NCI-H146 (cell line): ENCODE results near the gene RPTOR.
A peak's percentile ranks its signal among the peaks of the same experiment; 100 is the strongest.

ENCODE experiments used
- DNase-seq: peaks from one replicate; lab custom pipeline; 2025; lab: John Stamatoyannopoulos, UW

RPTOR gene

DNA sequence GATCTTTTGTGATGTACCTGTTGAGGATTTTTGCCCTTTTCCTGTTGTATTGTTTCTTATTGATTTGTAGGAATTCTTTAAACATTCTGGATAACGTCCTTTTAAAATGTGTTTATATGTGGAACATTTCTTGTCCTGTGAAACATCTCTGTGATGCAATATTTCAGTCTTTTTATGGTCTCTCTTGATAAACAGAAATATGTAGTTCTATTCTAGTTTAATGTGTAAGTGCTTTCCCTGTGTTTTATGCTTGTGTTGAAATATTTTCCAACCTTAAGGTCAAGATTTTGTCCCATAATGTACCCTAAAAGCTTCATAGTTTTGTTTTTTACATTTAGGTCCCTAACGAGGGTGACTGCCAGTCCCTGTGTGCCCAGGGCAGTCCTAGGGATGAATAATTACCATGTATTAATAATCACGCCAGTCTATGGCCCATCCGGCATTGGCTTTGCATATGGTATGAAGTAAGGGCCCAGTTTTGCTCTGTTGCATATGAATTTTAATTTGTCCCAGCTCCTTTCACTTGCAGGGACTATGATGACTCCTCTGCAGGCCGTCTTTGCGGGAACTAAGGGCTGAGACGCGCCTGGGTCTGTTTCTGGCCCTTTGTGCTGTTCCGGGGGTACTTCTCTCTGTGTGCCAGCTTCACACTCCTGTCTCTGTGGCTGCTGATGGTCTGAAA is 44.2 kb downstream of the RPTOR start:
- DNase-seq, result no peak

DNA sequence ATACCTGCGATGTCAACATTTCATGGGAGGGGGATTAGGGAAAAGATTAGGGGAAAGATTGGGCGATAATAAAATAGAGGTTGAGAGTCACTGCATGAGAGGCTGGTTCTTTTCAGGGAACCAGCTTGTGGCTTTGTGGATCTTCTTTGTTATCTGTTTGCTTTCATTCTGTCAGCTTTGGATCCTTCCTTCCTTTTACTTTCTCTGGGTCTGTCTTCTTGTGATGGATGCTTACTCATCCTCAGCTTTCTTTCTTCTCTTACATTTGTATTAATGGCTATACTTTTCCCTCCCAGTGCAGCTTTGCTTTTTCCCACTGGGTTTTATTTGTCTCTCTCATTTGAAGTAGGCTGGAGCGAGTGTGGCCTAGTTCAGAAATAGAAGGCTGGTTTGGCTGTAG is 47.1 kb downstream of the RPTOR start:
- no peak for DNase-seq

DNA sequence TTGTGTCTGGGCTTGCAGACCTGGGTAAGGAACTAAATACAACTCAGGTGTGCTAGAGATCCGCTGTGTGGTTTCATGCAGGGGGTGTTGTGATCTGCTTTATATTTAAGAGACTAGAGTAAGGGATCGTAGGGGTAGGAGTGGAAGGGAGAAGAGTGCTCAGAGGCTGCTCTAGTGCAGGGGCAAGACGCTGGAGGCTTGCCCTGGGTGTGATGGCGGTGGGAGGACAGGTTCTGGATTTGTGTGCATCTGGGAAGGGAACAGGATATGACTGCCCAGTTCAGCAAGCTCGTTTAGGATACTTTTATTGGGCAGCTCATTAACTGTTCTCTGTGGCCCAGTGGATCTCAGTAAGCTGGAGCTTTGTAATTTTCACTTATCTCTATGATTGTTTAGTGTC is 47.6 kb downstream of the RPTOR start:
- no peak for DNase-seq

DNA sequence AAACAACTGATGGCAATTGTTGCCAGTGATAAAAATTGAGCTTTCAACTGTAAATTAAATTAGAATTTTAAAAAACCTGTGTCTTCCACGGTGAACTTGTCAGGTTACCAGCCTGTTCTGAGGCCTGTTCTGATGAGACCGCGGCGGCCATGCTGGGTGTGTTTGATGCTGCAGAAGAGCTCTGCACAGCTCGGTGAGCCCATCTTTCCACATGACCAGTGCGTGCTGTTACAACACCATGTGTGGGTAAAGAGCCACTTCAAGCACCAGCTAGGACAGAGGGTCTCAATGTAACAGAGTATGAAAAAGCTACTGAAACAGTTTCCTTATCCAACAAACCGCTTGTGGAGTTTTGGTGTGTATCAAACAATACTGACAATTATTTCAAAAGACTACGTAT is 48.5 kb downstream of the RPTOR start:
- no peak for DNase-seq

DNA sequence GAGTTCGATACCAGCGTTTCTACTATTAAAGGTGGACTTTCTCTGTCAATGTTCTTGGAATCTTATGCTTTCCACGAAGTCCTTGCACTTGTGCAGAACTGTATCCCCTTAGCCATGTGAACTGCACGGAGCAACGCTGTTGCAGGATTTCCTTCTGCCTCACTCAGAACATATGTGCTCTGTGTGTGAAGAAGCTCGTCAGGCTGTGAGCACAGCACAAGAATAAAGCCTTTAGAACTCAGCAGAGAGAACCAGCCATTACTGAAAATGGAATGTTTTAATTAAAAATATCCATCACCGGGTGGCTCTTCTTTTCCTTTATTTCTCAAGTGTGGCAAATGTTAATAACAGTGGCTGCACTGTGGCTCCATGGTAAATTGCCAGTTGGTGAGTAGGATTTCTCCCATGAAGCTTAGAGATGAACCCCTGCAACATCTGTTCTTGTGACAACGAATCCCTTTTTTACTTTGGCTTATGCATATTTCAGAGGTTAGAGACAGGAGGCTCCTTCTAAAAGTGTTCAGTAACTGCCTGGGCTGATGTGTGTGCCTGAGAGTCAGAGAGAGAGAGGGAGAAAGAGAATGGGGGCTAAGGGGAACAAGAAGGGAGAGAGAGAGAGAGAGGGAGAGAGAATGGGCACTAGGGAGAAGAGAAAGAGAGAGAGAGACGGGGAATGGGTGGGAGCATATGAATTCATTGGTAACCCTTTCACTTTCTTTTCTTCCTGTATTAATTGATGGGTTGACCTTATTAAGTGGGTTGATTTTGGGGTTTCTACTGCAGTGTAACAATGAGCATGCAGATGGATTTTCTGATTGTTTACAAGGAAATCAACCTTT is 50.0 kb downstream of the RPTOR start:
- DNase-seq, result no peak

DNA sequence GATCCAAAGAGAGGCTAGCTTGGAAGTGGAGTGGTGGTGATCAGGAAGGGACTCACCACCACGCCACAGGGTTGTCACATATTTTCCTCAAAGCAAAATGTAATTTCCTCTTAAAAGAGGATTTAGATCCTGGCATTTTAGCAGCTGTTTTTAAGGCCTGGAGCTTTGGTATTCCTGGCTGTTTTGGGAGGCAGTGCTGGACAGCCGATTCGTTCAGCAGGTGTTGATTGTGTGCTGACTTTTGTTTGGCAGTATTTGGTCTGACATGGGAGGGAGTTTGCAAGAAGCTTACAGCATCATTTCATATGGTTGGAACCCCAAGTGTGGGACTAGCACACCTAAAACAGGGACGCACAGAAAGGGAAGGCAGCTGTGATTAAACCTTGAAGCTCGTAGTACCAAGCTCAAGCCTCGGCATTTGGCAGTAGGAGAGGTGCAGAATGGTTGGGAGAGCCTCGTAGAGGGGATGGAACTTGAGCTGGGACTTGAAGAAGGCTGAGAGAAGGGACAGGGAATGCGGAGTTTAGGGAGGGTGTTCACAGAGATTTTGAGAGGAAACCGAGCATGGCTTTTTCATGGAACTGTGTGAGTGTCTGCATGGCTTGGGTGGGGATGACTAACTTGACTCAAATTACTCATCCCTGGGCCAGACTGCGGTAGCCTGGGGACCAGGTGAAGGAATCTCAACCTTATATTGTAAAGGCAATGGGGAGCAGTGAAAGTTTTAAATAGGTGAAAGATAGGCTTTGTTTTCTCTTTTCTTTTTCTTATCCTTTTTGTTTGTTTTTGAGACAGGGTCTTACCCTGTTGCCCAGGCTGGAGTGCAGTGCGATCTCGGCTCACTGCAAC is 52.3 kb downstream of the RPTOR start:
- no peak for DNase-seq

DNA sequence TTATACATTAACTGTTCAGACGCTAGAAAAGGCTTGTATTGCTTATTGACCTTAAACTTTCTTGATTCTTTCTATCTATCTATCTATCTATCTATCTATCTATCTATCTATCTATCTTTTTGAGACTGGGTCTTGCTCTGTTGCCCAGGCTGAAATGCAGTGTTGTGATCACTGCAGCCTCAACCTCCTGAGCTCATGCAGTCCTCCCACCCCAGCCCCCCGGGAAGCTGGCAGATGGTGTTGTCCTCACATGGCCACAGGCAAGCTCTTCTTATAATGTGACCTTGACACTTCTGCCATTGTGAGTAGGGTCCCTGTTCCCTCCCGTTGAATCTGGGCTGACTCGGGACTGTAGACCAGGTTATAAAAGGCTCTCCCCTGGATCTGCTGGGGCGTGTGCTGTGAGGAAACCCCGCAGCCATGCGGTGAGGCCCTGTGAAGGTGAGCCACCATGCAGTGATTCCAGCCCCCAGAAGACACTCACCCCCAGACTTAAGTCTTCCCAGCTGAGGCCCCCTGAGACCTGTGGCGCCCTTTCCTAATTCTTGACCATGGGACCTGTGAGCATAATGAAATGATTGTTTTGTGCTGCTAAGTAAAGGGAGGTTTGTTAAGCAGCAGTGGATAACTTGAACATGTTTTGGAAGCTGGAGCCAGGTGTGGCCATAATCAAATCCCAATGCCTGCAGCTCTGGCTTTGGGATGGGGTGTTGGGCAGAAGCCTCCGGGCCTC is 54.3 kb downstream of the RPTOR start:
- no peak for DNase-seq

DNA sequence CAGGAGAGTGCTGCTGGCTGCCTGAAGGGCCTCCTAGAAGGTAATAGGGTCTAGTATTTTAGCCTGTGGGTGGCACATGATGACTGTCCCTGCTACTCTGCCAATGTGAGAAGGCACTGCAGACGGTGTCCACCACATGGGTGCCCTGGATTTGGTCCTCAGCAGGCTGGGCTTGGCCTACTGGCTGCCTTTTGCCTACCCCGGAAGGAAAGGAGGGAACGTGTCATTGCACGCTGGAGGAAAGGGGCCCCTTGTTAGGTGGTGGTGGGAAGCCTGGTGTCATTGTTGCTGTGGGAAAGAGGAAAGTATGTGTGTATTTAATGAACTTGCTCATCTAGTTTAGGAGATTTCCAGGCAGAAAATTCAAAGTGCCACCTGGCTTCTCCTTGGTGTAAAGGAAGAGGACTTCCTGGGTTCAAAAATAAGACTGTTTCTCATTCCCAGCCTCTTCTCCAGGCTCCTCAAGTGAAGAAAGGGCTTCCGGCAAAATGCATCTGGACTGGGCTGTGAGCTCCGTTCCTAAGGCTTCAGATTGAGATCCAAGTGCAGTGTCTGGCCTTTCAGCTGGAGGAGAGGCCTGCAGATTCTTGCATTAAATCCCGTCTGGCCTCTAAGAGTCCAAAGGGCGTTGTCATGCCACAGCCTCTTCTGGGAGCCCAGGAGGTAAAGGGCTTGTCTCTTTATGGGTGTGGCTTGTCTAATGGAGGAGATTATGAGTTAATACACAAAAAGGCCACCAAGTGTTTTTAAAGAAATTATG is 55.1 kb downstream of the RPTOR start:
- DNase-seq, result peak; percentile 19

DNA sequence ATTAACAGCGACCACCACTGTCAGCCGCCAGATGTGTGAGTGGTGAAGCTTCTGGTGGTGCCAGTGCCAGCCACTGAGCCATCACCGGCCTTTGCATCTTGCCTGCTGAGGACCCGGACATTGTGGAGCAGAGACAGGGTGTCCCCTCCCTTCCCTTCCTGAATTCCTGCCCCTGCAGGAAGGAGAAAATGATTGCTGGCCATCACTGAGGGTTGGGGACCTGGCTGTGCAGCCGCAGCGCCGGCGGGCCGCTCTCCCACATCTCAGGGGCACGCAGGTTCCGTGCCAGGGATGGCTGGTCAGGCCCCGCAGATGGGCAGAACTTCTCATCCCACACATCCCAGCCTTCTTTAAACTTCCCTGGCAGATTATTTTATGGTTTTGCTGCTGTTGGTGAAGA is 56.5 kb downstream of the RPTOR start:
- no peak for DNase-seq

DNA sequence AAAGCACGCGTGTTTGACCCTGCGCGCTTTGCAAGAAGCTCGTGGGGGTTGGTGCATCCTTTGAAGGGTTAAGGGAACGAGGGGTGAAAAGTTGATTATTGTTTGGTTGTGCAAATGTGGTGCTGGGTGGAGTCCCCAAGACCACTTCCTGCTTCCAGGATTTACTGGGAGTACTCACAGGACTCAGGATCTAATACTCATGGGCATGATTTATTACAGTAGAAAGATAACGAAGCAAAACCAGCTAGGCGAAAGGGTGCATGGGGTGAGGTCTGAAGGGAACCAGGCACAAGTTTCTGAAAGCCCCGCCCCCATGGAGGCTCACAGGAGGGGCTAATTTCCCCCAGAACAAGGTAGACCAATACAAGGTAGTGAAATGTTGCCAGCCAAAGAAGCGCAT is 58.8 kb downstream of the RPTOR start:
- no peak for DNase-seq

DNA sequence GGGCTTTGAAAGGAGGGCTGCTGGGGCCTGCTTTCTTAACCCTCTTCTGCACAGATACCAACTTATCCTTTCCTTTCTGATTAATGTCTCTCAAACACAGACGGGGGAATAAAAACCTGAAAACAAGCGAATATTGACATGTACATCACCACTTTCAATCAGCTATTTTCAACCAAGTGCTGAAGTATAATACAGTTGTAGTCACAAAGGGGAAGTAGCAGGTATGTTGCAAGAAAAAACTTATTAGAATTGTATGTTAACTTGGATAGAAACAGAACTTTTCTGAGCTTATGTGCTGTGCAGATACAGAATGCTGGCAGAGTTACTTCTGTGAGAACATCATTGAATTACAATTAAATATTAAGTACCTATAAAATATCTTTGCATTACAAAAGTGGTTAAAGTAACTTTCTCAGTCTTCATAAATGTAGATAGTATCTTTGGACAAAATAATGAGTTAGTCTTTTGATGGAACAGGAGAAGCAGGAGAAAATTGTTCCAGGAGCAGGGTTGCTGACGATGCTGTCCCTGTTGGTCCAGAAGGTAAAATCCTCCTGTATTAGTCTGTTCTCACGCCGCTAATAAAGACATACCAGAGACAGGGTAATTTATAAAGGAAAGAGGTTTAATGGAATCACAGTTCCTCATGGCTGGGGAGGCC is 59.5 kb downstream of the RPTOR start:
- DNase-seq, result no peak

DNA sequence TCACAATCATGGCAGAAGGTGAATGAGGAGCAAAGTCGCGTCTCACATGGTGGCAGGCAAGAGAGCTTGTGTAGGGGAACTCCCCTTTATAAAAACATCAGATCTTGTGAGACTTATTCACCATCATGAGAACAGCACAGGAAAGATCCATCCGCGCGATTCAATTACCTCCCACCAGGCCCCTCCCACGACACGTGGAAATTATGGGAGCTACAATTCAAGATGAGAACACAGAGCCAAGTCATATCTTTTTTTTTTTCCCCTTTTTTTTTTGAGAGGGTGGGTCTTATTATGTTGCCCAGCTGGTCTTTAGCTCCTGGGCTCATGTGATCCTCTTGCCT is 60.0 kb downstream of the RPTOR start:
- no peak for DNase-seq

DNA sequence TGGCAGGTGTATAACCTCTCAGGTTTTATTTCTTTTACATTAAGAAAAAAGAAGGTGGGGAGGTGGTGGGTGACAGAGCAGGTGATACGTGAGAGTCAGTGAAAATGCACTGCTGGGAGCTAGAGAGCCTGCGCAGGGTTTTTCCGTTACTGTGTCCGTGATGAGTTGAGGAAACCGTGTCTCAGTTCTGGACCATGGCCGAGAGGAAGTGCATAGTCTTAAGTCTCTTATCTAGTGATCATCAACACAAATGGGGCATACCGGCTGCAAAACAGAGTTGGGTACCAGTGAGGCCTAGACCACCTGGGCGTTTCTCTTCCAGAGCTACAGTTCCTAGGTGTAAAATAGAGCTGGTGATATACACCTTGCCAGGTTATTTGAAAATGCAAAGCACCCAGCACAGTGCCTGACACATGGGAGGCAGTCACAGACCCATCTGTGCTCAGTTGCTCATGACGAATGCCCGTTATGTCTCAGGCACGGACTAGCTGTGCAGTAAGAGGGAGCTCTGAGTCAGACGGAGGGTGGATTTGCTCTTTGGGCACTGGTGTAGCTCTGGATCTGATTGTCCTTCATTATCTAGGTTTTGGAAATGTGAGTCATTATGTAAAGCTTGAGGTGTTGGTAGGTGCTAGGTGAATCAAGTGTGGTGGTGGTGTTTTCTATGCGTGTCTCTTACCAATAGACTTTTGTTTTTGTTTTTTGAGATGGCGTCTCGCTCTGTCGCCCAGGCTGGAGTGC is 60.9 kb downstream of the RPTOR start:
- no peak for DNase-seq

DNA sequence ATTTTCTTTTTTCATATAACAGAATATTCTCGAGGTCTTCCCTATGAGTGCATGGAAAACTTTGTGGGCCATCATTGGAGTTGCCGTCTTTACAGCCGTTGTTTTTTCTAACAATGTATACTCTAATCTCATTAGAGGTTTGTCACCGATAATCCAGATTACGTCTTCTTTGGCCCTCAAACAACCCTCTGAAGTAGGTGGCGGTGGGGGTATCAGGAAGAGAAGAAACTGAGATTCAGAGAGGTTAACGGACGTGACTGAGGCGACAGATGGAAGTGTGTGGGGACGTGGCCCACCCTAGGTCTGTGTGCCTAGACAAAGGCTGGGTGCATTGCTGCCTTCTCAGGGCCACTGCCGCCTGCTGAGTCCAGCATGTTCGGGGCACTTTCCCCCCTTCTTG is 63.7 kb downstream of the RPTOR start:
- DNase-seq, result no peak

DNA sequence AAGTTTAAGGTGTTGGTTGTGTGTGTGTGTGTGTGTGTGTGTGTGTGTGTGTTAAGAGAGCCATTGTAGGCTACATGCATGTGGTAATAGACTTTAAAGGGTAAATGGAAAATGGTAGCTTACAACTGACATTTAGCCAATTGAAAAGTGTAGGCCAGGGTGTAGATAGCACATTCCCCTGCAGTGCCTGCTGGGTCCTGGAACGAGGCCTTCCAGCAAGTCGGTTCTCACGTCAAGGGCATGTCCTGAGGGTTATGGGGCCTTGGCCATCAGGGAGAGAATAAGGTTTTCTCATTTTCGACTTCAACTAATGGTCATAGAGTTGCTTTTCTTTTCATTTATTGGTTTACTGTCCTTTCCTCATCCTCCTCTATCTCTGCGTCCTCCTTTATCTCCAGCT is 65.1 kb downstream of the RPTOR start:
- no peak for DNase-seq

DNA sequence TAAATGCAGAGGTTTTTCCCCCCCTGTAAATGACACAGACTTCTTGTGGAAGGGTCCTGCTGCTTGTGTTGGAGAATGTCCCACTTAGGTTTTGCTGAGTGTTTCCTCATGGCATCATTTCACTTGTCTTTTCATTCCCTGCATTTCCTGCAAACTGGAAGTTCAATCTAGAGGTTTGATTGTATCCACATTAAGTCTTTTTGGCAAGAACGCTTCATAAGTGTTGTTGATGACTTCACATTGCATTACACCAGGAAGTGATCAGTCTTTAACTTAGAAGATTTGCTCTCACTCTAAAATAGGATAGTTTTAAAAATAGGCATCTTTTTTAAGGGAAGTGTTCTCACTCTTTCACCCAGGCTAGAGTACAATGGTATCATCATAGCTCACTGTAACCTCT is 67.2 kb downstream of the RPTOR start:
- DNase-seq, result no peak

DNA sequence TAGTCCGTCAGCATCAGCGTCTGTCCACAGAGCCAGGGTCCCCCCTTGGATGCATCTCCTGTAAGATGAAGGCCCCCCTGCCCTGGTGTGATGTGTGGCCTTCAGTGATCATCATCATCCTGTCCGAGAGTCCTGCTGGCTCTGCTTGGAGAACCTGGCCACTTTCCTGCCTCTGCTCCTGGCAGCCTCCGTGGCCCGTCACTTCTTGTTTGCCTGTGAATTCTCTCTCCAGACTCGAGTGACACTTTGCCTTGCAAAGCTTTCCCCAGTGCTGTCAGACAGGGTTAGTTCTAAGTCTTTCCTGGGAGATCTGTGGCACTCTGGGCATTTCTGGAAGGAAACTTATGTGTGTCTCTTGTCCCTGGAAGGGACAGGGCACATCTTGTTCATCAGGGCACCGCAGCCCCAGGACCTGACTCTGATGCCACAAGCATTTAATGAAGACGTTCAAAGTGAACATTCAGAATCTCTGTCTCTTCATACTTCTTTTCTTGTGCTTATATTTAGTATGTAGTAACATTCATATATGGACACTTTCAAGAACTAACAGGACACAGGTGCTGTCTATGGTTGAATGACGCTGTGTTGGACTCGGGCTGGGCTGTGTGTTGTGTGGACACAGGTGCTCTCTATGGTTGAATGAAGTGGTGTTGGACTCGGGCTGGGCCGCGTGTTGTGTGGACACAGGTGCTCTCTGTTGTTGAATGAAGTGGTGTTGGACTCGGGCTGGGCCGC is 68.5 kb downstream of the RPTOR start:
- DNase-seq, result no peak

DNA sequence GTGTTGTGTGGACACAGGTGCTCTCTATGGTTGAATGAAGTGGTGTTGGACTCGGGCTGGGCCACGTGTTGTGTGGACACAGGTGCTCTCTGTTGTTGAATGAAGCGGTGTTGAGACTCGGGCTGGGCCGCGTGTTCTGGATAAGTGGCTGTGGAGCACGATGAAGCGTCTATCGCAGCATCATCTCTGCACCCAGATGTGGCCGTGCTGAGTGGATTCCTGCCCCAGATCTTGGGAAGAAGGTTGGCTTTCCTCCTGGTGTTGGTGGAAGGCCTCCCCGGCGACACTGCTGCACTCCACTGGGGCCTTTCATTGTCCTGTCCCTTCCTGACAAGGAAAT is 69.1 kb downstream of the RPTOR start:
- peak; percentile 47 for DNase-seq

DNA sequence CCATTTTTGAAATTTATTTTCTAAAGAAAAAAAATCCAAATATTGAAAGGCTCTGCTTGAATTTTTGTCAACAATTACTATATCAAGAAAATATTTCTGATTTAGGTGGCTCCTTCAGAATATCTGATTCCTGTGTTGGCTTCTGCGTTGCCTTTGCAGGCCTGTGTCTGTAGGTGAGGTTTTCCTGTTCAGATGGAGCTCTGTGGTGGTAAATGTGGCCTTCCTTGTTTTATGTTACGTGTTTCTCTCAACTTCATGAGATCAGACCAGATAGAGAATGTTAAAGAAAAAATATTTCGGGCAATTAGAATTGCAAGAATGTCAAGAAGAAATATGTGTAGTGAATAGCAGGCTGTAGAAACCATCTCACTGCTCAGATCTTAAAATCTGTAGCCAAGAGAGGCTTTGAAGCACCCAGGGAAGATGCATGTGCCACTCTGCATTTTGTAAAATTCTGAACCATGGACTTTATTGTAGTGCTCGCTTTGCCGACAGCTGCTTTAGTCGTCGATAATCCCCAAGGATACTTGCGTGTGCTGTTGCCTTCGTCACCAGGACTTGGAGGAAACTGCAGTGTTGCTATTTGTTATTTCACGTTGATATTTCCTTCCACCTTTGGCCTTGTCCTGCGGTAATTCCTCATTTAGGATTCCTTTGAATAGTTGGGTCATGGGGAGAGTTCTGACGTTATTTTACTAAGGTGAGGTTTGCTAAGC is 69.9 kb downstream of the RPTOR start:
- DNase-seq, result no peak
